Right renal pelvis (tissue), 4 donors: ENCODE data around the gene PNMA6E. TPM values are rescaled to one million over a fixed set of nuclear protein-coding genes. Genes with fewer than 3 reads are reported as not detected.

Source experiments
- DNase-seq, 4 donors: peaks; one replicate each; pipeline ENCODE4 v3.0.0-alpha.2; 2013; ENCODE audit warnings: low read depth in 4 of 4, low spot score in 3 of 4, missing footprints in 1 of 4
- polyA plus RNA-seq, 4 donors: library from polyadenylated mRNA; unstranded; fragments of 120-200 nt; gene quantifications; one replicate each; pipeline ENCODE4 v1.2.1, GENCODE V29; 2013; ENCODE audit not compliant: insufficient read length in 4 of 4

The PNMA6E gene
- polyA plus RNA-seq, 4 donors, result not detected

DNA sequence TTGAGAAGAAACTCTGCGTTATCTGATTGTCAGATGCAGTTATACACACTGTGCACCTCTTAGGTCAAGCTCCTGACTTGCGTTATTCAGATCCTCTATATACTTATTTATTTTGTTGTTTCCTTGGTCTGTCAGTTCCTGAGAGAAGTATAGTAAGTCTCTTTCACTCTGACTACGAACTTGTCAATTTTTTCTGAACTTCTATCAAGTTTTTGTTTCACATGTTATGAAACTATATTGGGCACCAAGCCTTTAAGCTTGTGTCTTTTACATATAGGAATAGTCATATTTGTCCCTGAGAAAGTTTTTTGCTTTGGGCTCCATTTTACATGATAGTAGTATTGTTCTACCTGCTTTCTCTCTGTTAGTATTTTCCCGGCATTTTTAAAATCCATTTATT lies 35.5 kb downstream of the PNMA6E start:
- no peak for DNase-seq

DNA sequence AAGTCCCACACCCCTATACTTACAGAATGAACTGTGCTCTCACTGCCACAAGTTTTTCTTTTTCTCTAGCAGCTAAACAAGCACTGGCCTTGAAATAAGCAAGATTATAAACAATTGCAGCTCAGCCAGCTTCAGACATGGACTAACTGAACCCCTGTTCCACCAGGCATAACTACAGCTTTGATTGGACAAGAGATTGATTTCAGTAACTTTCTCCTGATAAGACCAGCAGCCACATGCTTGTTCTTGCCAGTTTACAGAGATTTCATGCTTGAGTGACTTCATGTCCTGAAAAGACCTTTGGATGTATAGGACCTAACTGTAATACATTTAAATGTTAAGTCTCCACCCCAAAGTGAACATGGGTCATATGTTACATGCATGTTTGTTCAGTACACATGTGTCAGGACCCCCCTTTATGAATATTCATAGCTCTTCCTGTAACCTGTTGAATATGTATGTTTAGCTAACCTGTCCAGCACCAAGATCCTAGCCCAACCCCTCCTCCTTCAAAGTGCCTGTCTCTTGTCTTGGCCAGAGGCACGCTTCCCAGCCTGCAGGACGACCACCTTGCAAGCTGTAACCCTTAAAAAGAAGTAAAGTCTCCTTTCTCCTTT lies 39.3 kb downstream of the PNMA6E start:
- DNase-seq, result no peak

DNA sequence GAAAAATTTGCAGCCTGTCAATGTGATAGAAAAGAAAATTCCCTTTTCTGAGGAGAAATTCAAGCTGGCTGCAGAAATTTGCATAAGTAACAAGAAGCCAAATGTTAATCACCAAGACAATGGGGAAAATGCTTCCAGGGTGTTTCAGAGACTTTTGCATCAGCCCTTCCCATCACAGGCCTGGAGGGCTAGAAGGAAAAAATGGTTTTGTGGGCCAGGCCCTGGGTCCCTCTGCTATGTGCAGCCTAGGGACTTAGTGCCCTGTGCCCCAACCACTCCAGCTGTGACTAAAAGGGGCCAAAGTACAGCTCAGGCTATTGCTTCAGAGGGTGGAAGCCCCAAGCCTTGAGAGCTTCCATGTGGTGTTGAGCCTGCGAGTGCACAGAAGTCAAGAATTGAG lies 43.3 kb downstream of the PNMA6E start:
- no peak for DNase-seq

DNA sequence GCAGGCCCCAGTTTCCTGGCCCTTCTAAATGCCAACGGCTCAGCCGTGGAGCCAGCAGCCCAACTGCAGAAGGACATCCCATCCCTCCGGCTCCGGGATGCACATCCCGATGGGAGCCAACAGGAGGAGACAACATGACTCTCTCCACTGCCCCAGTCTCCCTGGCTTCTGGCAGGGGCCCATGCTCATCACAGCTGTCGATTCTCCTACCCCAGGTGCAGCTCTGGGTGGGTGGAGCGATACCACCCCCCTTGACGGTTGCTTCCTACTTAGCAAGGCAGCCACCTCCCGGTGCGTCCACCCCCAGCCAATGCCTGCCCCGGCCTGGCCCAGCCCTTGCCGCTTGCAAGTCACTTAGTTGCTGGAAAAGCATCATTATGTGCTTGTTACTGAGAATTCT lies 47.7 kb downstream of the PNMA6E start:
- DNase-seq, result no peak

DNA sequence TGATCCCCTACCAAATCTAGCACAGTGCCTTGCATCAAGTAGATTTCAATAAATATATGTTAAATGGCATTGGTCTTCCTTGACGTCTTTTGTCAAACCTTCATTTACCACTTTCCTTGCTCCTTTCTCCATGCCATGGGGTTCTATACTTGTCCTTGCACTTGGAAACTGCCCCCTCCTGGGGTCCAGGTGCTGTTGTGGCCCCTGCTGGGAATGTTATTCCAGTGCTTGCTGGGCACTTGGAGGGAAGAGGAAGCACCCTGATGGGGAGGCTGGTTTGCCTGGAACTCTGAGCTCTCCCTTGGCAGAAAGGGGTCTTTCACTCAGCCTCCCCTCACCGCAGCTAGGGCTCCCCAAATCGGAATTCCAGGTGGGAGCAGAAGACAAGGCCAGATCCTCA lies 48.3 kb downstream of the PNMA6E start:
- no peak for DNase-seq

DNA sequence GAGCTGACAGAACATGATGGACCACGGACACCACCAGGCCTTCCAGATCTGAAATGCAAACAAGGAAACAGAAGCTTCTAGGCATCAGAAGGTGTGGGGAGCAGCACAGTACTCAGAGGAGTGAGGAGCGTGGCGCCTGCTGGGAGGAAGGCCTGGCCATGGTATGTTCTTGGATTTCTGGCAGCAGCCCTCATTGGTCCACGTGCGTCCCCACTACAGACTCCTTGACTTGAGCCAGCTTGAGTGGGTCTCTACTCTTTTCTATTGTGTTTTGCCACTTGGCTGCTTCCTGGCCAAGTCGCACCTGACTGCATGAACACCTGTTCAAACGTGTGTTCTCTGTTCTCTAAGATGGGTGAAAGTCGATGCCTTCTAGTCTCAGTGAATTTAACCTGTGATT lies 49.2 kb downstream of the PNMA6E start:
- no peak for DNase-seq

DNA sequence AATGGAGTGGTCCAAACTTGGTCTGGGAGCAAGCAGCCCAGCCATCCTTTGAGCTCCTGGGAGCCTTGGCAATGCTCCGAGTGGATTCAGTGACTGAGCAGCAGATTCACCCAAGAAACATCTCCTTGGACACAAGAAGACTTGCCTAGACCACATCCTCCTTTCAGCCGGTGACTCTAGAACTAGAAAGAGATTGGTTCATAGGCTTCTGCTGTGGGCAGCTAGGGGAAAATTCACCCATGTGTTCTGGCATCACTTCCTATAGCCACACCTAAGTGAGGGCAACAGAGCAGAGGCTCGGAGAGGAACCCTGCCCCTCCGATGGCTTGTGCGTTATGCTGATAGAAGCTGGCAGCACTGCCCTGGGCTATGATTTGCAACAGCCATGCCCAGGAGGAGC lies 51.2 kb downstream of the PNMA6E start:
- DNase-seq, result no peak

DNA sequence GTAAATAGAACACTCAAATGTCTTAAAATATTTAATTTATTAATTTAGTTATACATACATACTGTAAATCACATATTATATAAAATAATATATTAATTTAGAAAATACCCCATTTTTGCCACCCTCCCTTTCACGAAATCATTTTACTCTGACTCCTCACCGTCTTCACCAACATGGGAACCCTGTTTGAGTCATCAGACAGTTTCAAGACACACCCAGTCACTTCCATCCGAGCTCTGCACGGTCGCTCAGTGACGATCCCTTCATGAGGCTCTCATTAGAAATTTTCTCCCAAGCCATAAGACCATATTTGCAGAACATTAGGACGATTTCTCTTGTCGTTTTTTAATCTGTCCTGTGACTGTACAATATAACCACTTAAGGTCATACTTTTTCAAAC lies 52.7 kb downstream of the PNMA6E start:
- no peak for DNase-seq

DNA sequence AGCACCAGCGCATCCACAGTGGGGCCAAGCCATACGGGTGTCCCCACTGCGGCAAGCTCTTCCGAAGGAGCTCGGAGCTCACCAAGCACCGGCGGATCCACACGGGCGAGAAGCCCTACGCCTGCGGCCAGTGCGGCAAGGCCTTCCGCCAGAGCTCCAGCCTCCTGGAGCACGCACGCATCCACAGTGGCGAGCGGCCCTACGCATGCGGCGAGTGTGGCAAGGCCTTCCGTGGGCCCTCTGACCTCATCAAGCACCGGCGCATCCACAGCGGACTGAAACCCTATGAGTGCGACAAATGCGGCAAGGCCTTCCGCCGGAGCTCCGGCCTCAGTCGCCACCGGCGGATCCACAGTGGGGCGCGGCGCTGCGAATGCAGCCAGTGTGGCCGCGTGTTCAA lies 53.6 kb downstream of the PNMA6E start:
- no peak for DNase-seq

Other genes starting within 250 kb of the PNMA6E start
- gene MAGEA1, start 222.1 kb downstream of the PNMA6E start, polyA plus RNA-seq, result not detected
- gene PNMA6F, start 79.6 kb downstream of the PNMA6E start, polyA plus RNA-seq, result under 1 TPM; 0.06 to 0.22 (median 0.18) TPM
- gene ZNF275, start 67.2 kb downstream of the PNMA6E start, polyA plus RNA-seq, result 10 to 100 TPM; 18.7 to 22.2 (median 20.6) TPM
- gene ZFP92, start 10.1 kb upstream of the PNMA6E start, polyA plus RNA-seq, result 1 to 10 TPM in 1 of 4 donors, under 1 TPM in 3; 0.80 to 1.3 (median 0.87) TPM
- gene TREX2, start 44.7 kb upstream of the PNMA6E start, polyA plus RNA-seq, result under 1 TPM; 0.37 to 0.66 (median 0.48) TPM
- gene HAUS7, start 69.2 kb upstream of the PNMA6E start, polyA plus RNA-seq, result 10 to 100 TPM; 24.3 to 34.0 (median 27.2) TPM
- gene BGN, start 93.6 kb upstream of the PNMA6E start, polyA plus RNA-seq, result 100 to 1,000 TPM; 169 to 230 (median 196) TPM
- gene ATP2B3, start 116.3 kb upstream of the PNMA6E start, polyA plus RNA-seq, result under 1 TPM; 0.23 to 0.36 (median 0.31) TPM
- 10 to 100 TPM; 17.6 to 20.7 (median 19.3) TPM for gene CCNQ, start 197.8 kb upstream of the PNMA6E start, polyA plus RNA-seq
- 10 to 100 TPM; 46.7 to 74.3 (median 49.1) TPM for gene DUSP9, start 245.9 kb upstream of the PNMA6E start, polyA plus RNA-seq